ENCODE data around the gene OTOG.
"Not testable (repeated sequence)": the region's sequence is repeated elsewhere in the genome, so short reads cannot be mapped to it uniquely, and the experiment has no call there.

OTOG gene

DNA sequence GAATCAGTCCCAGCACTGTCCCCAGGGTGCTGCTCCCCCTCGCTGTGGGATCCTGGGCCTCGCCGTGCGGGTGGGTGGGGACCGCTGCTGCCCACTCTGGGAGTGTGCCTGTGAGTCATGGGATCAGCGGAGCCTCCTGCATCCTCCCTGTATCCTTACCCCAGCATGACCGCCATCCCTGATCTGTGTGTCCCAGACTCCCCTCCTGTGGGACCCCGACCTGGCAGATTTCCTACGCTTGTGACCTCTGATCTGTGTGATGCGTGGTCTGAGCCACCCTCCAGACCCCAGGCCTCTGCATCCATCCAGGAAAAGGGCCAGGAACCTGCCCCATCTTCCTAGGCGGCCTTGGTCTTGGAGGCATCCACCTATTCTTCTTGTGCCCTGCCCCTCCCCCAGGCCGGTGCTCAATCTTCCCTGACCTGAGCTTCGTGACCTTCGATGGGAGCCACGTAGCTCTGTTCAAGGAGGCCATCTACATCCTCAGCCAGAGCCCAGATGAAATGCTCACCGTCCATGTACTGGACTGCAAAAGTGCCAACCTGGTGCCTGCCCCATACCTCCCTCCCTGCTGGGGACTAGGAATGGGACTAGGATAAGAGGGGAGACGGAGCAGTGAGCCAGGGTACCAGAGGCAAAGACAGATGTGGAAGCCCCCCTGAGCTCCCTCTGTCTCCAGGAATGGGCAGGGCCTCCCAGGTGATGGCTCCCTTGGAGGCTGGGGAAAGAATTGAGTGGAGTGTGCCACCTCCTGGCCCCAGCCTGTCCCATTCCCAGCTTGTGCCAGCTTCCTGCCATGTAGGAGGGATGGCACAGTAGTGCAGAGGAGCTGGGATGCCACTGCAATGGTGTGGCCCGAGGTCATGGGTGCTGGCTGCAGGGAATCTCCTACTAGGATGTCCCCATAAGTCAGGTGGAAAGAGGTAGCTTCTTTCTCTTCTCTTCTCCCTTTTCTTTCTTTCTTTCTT is 65.4 kb downstream of the OTOG start:
- H3K9ac ChIP-seq (ENCODE audit: insufficient read length) = no peak overlapping the region
- DNase-seq (ENCODE audit: low read depth, low spot score) = no peak
- no peak for TF ChIP-seq POLR2AphosphoS5 (IDR thresholded peaks at IDR 0.05; ENCODE audit: borderline replicate concordance, low read depth, low read length)
- TF ChIP-seq EZH2 (IDR thresholded peaks at IDR 0.05) = no peak
- TF ChIP-seq FOXP2 (optimal IDR thresholded peaks at IDR 0.05; ENCODE audit: control extremely low read depth, extremely low read length, insufficient read depth) = no peak
- no peak overlapping the region for H3K27ac ChIP-seq
- H3K4me3 ChIP-seq = no peak overlapping the region
- no peaks in the 10 kb centered on the region for H3K36me3 ChIP-seq (ENCODE audit: insufficient read depth, low read length)
- no peaks in the 10 kb centered on the region for H3K9me3 ChIP-seq (ENCODE audit: low read depth, low read length)

DNA sequence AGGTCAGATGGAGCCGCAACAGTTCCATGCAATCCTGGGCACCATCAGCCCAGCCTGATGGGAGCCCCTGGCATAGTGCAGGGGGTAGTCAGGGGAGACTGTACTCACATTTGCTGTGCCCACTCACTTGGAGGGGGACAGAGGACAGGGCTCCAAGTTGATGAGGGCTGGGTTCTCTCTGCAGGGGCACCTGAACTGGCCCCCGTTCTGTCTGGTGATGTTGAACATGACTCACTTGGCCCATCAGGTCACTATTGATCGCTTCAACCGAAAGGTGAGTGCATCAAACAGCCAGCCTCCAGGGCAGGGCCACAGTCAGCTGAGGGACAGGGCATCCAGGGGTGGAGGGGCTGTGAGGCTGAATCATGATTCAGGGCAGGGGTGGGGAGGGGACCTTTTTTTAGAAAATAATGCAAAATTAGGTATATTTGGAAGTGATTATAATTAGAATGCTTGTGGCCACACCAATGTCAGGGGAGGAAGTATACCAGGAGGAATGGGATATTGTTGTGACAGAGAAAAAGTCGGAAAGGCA is 66.4 kb downstream of the OTOG start:
- Histone ChIP-seq H3K4me3 (no peak overlapping the region), H3K9ac (ENCODE audit: insufficient read length) (no peak overlapping the region), H3K36me3 (ENCODE audit: insufficient read depth, low read length) (no peaks in the 10 kb centered on the region), H3K9me3 (ENCODE audit: low read depth, low read length) (no peaks in the 10 kb centered on the region), H3K27ac (no peak overlapping the region)
- no peak for TF ChIP-seq FOXP2 (optimal IDR thresholded peaks at IDR 0.05; ENCODE audit: control extremely low read depth, extremely low read length, insufficient read depth)
- TF ChIP-seq EZH2 (IDR thresholded peaks at IDR 0.05) = no peak
- DNase-seq (ENCODE audit: low read depth, low spot score) = no peak

DNA sequence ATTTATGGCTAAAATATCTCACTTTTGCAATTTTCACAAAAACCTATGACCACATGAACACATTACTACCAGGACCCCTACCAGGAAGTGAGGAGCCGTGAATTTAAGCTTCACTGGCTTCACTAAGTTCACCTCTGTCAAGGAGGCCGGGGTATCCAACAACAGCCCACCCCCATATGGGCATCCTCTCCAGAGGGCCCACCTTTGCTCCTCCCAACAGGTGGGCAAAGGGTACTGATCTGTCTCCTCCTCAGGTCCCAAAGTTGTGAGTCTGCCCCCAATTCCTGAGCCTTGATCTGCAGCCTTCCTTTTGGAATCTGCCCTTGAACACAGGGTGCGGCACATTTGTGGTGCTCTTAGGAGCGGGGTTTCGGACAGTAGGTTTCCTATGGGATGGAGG is 66.9 kb downstream of the OTOG start:
- no peaks in the 10 kb centered on the region for H3K36me3 ChIP-seq (ENCODE audit: insufficient read depth, low read length)
- no peaks in the 10 kb centered on the region for H3K9me3 ChIP-seq (ENCODE audit: low read depth, low read length)
- TF ChIP-seq EZH2 (IDR thresholded peaks at IDR 0.05) = no peak
- TF ChIP-seq POLR2AphosphoS5 (IDR thresholded peaks at IDR 0.05; ENCODE audit: borderline replicate concordance, low read depth, low read length) = no peak
- no peak for TF ChIP-seq FOXP2 (optimal IDR thresholded peaks at IDR 0.05; ENCODE audit: control extremely low read depth, extremely low read length, insufficient read depth)
- H3K9ac ChIP-seq (ENCODE audit: insufficient read length) = no peak overlapping the region
- DNase-seq (ENCODE audit: low read depth, low spot score) = no peak
- no peak overlapping the region for H3K4me3 ChIP-seq
- no peak overlapping the region for H3K27ac ChIP-seq

DNA sequence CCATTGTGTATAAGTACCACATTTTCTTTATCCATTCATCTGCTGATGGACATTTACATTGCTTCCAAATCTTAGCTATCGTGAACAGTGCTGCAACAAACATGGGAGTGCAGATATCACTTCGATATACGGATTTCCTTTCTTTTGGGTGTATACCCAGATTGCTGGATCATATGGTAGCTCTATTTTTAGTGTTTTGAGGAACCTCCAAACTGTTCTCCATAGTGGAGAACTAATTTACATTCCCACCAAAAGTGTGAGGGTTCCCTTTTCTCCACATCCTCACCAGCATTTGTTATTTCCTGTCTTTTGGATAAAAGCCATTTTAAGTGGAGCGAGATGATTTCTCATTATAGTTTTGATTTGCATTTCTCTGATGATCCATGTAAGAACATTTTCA is 75.7 kb downstream of the OTOG start:
- H3K4me3 ChIP-seq; H3K36me3 ChIP-seq (ENCODE audit: insufficient read depth, low read length); H3K9ac ChIP-seq (ENCODE audit: insufficient read length); DNase-seq (ENCODE audit: low read depth, low spot score); H3K9me3 ChIP-seq (ENCODE audit: low read depth, low read length); H3K27ac ChIP-seq: not testable (repeated sequence)

DNA sequence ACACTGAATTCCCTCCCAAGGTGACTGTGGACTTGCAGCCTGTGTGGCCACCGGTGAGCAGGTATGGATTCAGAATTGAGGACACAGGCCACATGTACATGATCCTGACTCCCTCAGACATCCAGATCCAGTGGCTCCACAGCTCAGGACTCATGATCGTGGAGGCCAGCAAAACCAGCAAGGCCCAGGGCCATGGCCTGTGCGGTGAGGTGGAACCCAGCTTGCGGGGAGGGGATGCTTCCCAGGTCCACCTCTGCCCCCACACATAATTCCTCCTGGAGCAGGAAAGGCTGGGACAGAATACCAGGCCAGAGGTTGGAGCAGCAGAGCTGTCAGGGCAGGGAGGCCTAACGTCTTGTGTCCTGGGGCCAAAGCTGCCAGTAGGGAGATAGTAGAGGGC is 82.1 kb downstream of the OTOG start:
- no peak overlapping the region for H3K9ac ChIP-seq (ENCODE audit: insufficient read length)
- TF ChIP-seq FOXP2 (optimal IDR thresholded peaks at IDR 0.05; ENCODE audit: control extremely low read depth, extremely low read length, insufficient read depth) = no peak
- no peak for TF ChIP-seq POLR2AphosphoS5 (IDR thresholded peaks at IDR 0.05; ENCODE audit: borderline replicate concordance, low read depth, low read length)
- no peak for TF ChIP-seq EZH2 (IDR thresholded peaks at IDR 0.05)
- H3K36me3 ChIP-seq (ENCODE audit: insufficient read depth, low read length) = no peaks in the 10 kb centered on the region
- no peaks in the 10 kb centered on the region for H3K9me3 ChIP-seq (ENCODE audit: low read depth, low read length)
- H3K27ac ChIP-seq = no peak overlapping the region
- no peak for DNase-seq (ENCODE audit: low read depth, low spot score)
- no peak overlapping the region for H3K4me3 ChIP-seq

DNA sequence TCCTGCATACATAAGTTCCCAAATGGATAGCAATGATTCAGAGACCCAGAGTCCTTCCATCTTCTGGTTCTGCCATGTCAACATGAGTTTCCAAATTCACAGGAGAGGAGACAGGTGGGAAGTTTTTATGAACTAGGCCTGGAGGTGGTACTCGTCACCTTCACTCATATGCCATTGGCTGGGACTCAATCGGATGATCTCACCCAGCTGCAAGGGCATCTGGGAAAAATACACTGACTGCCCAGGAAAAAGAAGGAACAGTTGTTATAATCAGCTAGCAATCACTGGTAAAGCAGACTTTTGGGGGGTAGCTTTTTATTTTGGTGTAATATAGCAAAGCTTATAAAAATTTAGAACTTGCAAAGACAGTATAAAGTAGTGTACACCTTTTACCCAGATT is 83.9 kb downstream of the OTOG start:
- no peak overlapping the region for H3K27ac ChIP-seq
- no peak overlapping the region for H3K9ac ChIP-seq (ENCODE audit: insufficient read length)
- no peak overlapping the region for H3K4me3 ChIP-seq
- TF ChIP-seq FOXP2 (optimal IDR thresholded peaks at IDR 0.05; ENCODE audit: control extremely low read depth, extremely low read length, insufficient read depth) (no peak), POLR2AphosphoS5 (IDR thresholded peaks at IDR 0.05; ENCODE audit: borderline replicate concordance, low read depth, low read length) (no peak), EZH2 (IDR thresholded peaks at IDR 0.05) (no peak)
- H3K36me3 ChIP-seq (ENCODE audit: insufficient read depth, low read length) = no peaks in the 10 kb centered on the region
- no peaks in the 10 kb centered on the region for H3K9me3 ChIP-seq (ENCODE audit: low read depth, low read length)
- DNase-seq (ENCODE audit: low read depth, low spot score) = no peak

DNA sequence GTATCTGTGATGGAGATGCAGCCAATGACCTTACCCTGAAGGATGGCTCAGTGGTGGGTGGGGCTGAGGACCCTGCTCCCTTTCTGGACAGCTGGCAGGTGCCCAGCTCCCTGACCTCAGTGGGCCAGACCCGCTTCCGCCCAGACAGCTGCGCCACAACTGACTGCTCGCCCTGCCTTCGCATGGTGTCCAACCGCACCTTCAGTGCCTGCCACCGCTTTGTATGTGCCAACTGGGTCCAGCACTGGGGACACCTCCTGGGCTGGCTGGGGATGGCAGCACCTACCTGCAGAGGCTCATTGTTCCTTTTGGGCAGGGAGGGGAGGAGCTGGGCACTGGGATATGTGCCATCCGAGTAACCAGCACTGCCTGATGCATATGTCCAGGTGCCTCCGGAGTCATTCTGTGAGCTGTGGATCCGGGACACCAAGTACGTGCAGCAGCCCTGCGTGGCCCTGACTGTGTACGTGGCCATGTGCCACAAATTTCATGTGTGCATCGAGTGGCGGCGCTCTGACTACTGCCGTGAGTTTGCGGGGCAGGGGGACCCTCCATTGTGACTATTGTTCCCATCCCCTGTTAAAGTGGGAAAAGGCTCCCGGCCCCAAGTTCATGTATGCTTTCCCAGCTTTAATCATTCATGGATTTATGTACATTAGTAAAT is 84.8 kb downstream of the OTOG start:
- no peak overlapping the region for H3K27ac ChIP-seq
- no peaks in the 10 kb centered on the region for H3K36me3 ChIP-seq (ENCODE audit: insufficient read depth, low read length)
- TF ChIP-seq EZH2 (IDR thresholded peaks at IDR 0.05) (no peak), POLR2AphosphoS5 (IDR thresholded peaks at IDR 0.05; ENCODE audit: borderline replicate concordance, low read depth, low read length) (no peak)
- no peak overlapping the region for H3K9ac ChIP-seq (ENCODE audit: insufficient read length)
- no peak overlapping the region for H3K4me3 ChIP-seq
- no peaks in the 10 kb centered on the region for H3K9me3 ChIP-seq (ENCODE audit: low read depth, low read length)
- no peak for DNase-seq (ENCODE audit: low read depth, low spot score)

DNA sequence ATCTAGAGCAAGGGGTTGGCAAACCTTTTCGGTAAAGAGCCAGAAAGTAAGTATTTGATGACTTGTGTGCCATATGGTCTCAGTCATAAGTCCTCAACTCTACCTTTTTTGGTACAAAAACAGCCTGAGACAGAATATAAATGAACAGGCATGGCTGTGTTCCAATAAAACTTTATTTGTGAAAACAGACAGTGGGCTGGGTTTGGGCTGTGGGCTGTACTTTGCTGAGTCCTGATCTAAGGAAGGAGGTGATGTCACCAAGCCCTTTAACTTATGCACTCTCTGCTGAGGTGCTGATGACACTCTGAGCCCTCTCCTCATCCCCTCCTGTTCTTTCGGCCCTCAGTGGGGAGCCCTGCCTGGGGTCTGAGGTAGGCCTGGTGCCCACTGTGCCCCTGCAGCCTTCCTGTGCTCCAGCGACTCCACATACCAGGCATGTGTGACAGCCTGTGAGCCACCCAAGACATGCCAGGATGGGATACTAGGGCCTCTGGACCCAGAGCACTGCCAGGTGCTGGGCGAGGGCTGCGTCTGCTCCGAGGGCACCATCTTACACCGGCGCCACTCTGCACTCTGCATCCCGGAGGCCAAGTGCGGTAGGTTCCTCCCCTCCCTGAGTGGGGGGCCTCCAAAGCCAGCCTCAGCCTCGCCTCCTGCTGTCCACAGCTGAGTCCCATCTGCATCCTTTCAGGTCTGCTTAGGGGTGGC is 86.4 kb downstream of the OTOG start:
- Histone ChIP-seq H3K27ac (no peak overlapping the region), H3K4me3 (no peak overlapping the region)
- no peak for TF ChIP-seq POLR2AphosphoS5 (IDR thresholded peaks at IDR 0.05; ENCODE audit: borderline replicate concordance, low read depth, low read length)
- TF ChIP-seq EZH2 (IDR thresholded peaks at IDR 0.05) = no peak
- TF ChIP-seq FOXP2 (optimal IDR thresholded peaks at IDR 0.05; ENCODE audit: control extremely low read depth, extremely low read length, insufficient read depth) = no peak

More for the DNA sequence above, 86.4 kb downstream of the OTOG start:
- Histone ChIP-seq H3K9me3 (ENCODE audit: low read depth, low read length) (no peaks in the 10 kb centered on the region), H3K36me3 (ENCODE audit: insufficient read depth, low read length) (no peaks in the 10 kb centered on the region), H3K9ac (ENCODE audit: insufficient read length) (no peak overlapping the region)
- DNase-seq (ENCODE audit: low read depth, low spot score) = no peak
